HG02623 (cell line): Measurements from ENCODE around the gene GPR84.

Experiments used
- ATAC-seq: cut with Tn5 transposase; IDR thresholded peaks from one replicate; pipeline ENCODE4 v1.9.1; 2021; ENCODE audit warnings: moderate library complexity; ENCODE audit not compliant: unreplicated experiment

The GPR84 gene

DNA sequence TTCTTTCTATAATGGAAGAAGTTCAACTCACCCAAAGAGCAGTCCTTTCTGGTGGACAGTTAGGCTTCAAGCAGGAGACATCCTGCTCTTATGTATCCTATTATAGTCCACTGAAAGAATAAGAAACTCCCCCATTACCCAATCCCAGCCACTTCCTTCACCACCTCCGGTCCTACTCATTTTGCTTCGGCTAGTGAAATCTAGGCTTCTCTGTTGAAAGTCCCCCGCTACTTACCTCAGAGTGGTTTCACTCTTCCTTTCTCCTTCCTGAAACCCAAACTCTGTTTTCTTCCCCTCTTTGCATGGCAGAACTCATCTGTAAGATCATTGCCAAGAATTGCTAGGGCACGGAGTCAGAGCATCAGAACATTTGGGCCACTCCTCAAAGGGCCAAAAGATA is at the start of gene GPR84:
Gene GPR84, minus strand, starts transcription at position 74 of the 400 bp plus-strand sequence. CDS start 635 bp downstream, outside the sequence.
- ATAC-seq = peak; percentile 49

DNA sequence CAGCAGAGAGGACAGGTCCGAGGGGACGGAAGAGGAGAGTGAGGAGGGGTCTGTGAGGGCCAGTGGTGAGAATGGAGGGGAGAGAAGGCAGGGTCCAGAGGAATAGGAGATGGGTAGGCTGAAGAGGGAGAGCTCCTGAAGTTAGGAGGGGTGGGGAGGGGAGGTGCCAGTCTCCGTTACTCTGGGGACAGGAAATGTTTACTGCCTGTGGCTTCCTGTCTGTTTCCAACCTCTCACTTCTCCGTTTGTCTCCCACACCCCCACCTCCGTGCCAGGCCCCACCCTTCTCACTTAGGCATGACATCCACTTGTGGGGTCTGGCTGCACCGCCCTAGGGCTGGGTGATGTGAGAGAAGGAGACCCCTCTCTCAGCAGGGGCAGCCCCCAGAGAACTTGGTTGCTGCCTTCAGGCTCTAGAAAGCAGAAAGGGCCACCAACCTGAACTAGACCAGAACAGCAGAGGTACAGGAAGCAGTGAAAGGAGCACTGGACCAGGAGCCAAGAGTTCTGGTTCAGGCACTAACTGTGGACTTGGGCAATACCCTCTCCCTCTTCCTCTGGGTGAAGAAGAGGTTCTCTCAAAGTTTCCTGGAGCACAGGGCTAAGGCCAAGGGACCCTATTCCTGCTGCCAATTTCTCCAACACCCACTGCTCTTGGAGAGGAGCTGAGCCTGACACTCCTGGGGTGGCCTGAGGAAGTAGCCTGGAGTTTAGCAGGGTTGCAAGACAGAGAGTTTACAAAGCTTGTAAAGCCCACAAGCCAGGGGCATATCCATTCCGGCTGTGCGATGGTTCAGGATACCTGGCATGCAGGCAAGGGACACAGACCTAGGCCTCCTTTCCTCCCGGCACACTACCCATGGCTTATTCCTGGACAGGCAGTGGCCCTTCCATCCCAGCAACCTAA is 49.3 kb upstream of the GPR84 start:
- ATAC-seq = no peak

DNA sequence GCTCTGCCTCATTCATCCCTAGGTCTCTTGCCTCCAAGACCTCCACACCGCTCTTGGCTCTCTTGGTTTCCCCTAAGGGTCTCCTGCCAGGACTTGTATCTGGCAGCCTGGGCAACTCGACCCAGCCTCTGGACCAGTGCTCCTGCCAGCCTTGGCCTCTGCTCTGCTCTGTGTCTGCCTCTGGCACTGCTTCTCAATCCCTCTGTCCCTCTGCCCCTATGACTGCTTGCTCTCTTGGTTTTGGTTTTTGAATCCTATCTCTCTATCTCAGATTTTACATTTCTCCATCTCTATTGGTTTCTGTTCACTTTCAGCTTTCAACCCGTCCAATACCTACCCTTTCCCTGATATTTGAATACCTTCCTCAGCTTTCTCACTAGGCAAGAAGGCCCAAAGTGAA is 48.5 kb upstream of the GPR84 start:
- no peak for ATAC-seq

DNA sequence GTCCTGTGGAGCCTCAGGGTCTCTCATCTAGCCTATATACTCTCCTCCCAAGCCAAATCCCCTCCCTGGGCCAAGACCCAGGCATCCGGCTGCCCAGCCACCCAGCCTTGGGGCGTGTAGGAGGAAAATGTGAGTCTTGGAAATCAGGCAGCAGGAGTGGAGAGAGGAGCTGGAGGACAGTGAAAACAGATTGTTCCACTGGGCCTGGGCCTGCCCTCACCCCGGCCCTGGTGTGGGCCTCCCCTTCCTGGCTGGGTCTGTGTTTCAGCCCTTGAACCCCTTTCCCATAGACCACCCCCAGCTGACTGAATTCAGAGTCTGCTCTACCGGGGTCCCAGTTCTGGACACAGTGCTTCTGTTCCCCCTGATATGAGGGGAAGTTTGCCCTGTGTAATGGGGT is 48.1 kb upstream of the GPR84 start:
- no peak for ATAC-seq

DNA sequence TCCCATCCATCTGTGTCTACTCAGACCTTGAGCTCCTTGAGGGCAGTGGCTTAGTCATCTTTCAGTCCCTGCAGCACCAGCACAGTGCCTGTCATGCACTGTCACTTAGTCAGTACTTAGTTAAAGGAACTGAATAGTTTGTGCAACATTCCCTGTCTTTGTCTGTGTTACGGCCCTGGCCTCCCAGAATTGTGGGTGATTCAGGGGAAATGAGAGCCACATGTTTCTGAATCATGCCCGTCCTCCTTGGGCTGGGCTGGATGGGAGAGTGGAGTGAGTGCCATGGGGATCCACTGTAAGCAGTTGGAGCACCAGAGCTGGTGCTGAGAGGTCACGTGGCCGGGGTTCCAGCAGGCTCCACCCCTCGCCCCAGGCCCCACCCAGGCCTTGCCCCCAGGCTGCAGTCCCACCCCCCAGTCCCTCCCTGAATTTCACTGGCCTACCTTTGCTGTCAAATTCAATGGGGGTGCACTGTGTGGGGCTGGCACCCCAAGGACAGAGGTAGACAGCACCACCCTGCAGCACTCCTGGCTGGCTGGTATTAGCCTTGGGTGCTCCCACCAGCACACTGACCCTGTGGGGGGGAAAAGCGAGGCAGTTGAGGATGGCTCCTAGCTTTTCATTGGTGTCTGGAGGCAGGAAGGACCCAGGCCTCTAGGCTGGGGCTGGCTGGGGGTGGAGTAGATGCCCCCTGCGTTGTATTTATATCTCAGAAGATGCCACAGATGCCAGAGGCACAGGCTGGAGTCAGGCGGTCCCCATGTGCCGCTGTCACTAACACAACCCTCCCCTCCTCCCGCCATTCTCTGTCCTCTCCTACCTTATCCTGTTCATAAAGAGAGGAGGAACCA is 47.3 kb upstream of the GPR84 start:
- ATAC-seq = no peak

DNA sequence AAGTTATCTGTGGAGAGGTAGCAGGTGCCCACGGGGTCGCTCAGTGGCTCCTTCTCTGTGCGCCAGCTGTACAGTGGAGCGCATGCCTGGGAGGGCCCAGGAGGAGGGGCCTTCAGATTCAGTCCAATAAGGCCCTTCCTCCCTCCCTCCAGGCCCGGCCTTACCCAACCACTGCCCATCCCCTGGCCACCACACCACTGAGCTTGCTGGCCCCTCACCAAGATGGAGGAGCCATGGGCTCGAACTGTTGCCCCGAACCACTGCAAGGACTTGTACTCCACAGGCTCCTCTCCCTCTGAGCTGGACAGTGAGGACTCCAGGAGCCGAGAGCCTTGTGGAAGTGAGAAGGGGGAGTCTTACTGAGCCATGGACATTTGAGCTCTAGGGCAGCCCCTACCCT is 45.0 kb upstream of the GPR84 start:
- ATAC-seq = no peak

DNA sequence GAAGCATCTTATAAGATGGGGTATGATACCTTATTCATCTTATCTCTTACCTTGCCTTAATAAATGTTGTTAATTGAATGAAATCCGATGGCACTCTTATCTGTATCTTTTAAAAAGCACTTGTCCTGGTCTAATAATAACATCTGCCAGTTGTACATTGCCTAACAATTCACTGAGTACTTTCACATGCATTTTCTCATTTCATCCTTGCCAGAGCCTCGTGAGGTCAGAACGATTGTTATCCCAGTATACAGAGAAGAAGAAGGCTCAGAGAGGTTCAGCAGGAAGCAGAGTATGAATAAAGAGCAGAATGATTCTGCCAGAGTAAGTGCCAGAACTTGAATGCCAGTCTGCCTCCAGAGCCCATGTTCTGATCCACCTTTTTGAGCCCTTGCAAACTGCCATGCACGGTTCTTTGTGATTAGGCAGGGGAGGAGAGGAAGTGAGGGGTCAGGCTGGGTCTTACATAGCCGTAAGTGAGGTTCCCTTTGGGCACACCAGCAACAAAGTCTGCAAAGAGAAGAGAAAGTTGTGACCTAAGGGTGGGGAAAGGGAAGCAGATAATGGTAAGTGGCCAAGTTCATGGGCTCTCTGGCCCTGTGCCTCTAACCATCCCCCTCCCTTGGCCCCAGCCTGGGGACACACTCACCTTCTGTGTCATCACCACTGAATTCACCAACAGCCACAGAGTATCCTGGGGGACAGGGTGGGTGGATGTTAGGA is 43.1 kb upstream of the GPR84 start:
- ATAC-seq = no peak

DNA sequence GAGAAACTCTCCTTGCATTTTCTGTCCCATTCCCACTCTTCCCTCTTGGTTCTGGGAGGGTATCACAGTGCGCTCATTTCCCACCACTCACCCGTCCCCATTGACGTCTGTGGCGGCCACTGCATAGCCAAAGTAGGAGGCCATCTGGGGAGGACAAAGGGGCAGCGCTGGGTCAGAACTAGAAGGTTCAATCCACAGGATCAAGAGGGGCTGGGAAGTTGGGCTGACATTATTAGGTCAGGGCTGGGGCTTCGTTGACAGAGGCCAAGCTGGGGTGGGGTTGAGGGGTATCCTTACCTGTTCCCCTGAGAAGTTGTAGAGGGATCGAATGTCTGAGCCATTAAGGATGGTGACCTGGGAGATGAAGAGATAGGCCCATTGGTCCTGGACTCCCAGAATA is 41.3 kb upstream of the GPR84 start:
- ATAC-seq = no peak

DNA sequence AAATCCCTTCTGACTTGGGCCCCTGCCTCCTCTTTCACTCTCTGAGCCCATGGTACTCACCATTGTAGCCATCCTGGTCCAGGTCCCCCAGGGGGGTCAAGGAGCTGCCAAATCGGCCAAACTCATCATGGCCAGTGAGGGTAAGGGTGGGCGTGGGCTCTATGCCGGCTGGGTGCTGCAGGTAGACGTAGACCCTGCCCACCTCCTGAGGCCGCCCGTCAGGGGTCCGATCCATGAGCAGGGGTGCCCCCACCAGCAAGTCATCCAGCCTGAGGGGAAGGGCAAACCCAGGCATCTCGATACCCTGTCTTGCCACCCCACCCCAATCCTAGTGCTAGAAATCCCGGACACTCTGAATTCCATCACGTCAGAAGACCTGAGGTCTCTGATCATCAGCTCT is 40.8 kb upstream of the GPR84 start:
- ATAC-seq = no peak

DNA sequence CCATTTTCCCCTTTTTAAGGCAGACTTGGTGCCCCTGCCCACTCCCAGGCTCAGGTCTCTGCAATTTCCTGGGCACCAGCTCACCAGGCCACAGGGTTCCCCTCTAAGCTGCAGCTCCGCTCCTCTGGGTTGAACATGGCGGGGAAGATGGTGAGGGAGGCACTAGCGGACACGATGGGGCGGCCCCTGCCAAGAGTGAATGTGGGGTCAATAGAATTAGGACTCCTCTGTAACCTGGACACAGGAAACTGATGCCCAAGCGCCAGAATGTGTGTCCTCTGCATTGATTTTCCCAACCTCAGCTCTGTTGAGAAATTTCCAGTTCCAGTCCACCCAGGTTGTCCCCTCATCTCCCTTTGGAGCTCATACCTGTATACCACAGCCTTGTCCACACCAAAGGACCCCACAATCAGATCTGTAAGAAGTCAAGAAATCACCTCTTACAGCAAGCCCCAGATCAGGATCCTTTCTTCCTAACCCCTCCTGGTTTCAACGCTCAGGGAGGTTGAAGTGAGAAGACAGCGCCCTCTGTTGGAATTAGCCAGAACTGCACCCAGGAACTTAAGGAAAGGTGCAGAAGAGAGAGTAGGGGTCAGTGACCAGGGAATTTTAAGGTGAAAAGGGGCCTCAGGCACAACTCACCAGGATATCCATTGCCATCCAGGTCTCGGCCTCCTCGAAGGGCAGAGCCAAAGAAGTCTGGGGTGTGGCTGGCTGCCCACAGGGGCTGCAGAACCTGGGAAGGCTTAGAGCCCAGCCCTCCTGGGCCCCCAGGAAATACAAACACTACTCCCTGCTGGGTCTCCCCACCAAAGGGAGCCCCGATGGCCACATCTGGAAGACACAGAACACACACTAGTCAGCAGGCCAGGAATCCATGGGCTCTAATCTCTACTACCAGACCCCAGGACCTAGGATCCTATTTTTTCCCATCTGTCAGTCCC is 40.0 kb upstream of the GPR84 start:
- ATAC-seq = no peak

DNA sequence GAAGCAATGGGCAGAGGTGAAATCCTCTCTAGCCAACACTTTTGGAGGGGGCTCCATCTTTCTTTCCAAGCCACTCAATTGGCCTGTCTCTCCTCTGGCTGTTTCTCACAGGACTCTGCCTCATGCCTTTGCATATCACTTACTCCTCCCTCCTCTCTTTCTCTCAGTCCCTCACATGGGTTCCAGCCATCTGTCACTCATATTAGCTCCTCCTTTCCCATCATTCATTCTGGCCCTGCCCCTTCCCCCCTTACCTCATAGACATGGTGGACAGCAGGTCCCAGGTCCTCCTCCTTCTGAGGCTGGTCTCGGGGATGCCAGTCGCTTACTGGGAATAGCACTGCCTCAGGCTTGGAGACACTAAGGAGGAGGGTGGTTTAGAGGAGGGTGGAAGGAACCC is 36.8 kb upstream of the GPR84 start:
- ATAC-seq = no peak

DNA sequence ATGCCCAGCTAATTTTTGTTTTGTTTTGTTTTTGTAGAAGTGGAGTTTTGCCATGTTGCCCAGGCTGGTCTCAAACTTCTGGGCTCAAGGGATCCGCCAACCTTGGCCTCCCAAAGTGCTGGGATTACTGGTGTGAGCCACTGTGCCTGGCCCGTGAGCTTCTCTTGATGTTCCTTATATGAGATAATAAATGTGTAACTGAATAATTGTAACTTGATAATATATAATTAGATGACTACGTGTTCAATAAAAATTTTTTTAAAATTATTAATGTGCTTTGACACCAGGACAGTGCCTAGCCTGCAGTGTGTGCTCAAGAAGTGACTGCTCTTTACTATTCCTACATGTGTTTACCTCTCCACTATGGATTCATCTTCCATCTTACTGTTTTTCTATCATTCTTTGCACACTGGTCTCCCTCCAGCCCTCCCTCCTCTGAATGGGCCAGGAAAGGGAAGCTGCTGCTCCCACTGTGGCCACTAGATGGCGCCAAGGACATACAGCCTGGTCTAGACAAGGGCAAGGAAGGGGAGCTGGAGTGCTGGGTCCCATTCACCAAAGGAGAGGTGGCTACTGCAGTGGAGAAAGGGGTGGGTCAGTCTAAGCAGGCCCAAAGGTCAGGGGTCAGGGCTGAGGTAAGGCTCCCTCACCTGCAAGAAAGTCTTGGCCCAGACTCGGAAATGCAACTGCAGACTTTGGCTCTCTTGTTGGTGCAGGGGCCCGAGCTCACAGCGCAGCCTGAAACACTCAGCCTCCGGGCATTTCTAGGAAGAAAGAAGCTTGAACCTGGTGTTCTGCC is 34.9 kb upstream of the GPR84 start:
- ATAC-seq = peak; percentile 79

DNA sequence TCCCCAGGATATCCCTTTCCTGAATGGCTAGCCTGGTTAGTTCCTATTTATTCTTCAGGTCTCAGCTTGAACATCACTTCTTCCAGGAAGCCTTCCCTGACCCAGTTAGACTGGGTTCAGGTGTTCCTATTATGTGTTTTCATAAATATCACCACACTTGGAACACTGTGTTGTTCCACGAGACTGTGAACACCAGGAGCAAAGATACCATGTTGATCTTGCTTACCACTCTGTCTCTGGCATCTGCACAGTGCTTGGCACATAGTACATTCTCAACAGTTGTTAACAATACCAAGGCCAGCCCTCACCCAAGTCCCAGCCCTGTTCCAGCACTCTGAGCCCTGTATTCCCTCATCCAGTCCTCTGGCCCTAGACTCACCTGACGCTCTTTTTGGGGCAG is 33.9 kb upstream of the GPR84 start:
- ATAC-seq = no peak

DNA sequence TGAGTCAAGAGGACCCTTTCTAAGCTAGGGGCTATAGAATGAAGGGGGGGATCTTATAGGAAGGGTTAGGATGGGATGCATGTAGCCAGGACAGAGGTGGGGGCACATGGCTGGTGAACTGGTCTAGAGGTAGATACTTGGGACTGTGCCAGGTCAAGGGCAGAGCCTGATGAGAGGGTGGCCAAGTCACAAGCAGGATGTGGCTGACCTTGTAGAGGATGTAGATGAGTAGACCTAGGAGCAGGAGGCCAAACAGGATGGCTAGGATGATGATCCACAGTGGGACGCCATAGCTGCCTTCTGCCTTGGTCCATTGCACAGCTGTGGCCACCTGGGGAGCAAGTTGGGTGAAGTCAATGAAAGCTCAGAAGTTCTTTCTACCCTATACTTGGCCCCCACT is 32.9 kb upstream of the GPR84 start:
- ATAC-seq = no peak

DNA sequence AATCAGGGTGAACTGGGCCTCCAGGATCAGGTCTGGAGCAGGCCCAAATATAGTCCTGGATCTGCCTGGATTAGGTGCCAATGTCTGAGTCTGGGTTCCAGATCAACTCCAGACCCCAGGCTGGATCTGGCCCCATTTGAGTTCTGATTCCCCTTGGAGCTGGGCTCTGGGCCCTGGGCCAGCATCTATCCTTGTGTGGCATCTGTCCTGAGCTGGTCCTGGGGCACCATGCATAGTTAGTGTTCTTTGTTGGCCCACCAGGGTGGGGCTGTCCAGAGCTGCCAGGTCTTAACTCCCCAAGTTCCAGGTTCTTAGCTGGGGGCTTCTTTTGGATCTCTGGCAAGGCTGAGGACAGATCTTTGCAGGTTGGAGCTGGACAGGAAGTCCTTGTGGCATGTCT is 31.3 kb upstream of the GPR84 start:
- ATAC-seq = no peak

DNA sequence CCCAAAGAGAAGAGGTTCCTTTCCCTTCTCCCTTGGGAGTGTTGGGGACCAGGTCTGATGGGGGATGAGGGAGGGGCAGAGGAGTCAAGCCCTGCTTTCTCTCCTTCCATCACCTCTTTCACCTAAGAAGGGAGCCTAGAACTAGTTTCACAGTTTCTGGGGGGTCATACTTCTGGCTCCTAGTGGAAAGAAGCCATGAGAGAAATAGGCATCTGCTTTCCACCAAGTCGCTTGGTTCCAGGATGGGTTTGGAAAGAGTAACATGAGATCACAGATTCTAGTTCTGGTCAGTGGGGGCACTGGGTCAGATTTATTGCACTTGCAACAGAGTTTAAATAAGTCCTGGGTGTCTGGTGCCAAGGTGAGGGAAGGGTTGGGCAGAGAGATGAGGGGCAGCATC is 30.7 kb upstream of the GPR84 start:
- no peak for ATAC-seq

DNA sequence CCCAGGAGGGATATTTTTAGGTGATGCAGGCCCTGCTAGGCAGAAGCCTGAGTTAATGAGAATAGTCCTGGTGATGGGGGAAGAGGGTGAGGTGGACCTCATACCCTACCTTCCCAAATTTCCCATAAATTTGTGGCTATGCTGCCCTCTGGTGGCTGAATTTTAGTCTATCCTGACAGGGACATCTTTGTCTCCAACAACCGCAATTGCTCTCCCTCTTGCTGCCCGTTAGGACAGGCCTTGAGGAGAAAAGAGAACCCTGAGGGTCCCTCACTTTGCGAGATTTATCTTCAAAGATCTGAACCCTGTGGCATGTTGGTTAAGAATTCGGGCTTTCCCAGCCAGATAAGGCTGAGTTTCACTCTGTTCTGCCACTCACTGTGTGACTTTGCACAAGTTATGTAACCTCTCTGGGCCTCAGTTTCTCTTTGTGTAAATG is 30.0 kb upstream of the GPR84 start:
- ATAC-seq = no peak

DNA sequence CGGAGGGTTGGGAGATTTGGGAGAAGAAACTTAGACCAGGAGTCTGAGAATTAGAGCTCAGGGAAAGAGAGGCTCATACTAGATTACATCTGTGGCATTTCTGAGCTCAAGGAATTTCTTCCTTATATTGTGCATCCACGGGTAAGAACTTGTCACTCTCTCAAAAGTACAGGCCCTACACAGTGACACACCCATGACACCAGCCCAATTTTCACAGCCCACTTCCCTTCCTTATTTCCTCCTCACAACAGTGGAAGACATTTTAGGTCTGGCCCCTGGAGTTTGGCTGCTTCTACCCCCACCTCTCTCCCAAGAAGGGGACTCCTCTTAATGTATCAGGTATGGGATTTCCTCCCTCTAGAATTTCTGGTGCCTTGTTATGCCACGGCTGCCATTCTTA is 29.5 kb upstream of the GPR84 start:
- ATAC-seq = no peak

DNA sequence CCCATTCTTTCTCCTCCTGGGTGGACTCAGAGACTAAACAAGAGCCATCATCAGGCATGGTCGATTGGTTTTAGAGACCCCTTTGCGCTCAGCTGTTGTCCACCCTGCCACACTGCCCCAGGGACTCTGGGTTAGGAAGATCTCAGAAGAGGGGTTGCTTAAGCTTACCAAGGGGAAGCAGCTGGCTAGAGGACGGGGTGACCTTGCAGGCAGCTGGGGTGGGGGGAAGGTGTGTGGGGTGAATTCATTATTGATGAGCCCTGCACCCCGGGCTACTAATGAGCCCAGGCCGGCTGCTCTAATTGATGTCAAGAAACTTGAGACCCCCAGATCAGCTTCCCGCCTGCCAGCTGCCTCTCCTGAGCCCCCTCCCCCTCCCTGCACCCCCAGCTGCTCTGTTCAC is 28.9 kb upstream of the GPR84 start:
- ATAC-seq = no peak
